ENCODE measurements around the gene ISOC2. TPM values are rescaled to one million over a fixed set of nuclear protein-coding genes. Genes with fewer than 3 reads are reported as not detected.
A peak's percentile ranks its signal among the peaks of the same experiment; 100 is the strongest.

Gene ISOC2
- total and polyA plus RNA-seq, 4 donors: 49.1 to 181 (median 118) TPM

- no peaks in the 10 kb centered on the region for H3K4me1 ChIP-seq (ENCODE audit: control insufficient read depth in 4 of 4, insufficient read depth in 4 of 4, low read length in 3 of 4)
- no peaks in the 10 kb centered on the region for H3K9me3 ChIP-seq (ENCODE audit: control insufficient read depth in 4 of 4, low read length in 3 of 4)
- no peak overlapping the region for H3K4me3 ChIP-seq (ENCODE audit: low read depth in 1 of 3, low read length in 3 of 3)
- no peaks in the 10 kb centered on the region for H3K27me3 ChIP-seq (ENCODE audit: control insufficient read depth in 4 of 4, insufficient read depth in 4 of 4, low read length in 3 of 4)
- H3K9ac ChIP-seq (ENCODE audit: low read depth in 1 of 2, low read length in 2 of 2): no peak overlapping the region
- WGBS: 90% methylated on average over 11 of the region's 11 CpGs
- H3K27ac ChIP-seq (ENCODE audit: low read depth in 1 of 2, low read length in 2 of 2): no peak overlapping the region
- DNase-seq (ENCODE audit: low spot score): no peak
- H3K36me3 ChIP-seq (ENCODE audit: control insufficient read depth in 4 of 4, insufficient read depth in 3 of 4, low read depth in 1 of 4, low read length in 3 of 4): no peaks in the 10 kb centered on the region
- TF ChIP-seq SP1 (IDR thresholded peaks at IDR 0.05) (no peak), CTCF (IDR thresholded peaks at IDR 0.05; ENCODE audit: low read depth, low read length, missing input control) (no peak), RXRA (IDR thresholded peaks at IDR 0.05) (no peak), MAX (IDR thresholded peaks at IDR 0.05) (no peak), TAF1 (conservative IDR thresholded peaks at IDR 0.05) (no peak), FOXA2 (IDR thresholded peaks at IDR 0.05) (no peak), GABPA (IDR thresholded peaks at IDR 0.05 in 1 of 2, conservative IDR thresholded peaks at IDR 0.05 in 1 of 2) (no peak)
- TF ChIP-seq, protein P1, sequence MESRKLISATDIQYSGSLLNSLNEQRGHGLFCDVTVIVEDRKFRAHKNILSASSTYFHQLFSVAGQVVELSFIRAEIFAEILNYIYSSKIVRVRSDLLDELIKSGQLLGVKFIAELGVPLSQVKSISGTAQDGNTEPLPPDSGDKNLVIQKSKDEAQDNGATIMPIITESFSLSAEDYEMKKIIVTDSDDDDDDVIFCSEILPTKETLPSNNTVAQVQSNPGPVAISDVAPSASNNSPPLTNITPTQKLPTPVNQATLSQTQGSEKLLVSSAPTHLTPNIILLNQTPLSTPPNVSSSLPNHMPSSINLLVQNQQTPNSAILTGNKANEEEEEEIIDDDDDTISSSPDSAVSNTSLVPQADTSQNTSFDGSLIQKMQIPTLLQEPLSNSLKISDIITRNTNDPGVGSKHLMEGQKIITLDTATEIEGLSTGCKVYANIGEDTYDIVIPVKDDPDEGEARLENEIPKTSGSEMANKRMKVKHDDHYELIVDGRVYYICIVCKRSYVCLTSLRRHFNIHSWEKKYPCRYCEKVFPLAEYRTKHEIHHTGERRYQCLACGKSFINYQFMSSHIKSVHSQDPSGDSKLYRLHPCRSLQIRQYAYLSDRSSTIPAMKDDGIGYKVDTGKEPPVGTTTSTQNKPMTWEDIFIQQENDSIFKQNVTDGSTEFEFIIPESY (IDR thresholded peaks at IDR 0.05): no peak
Observed at GRCh38 chr19:55495646-55496349, 34.4 kb upstream of the ISOC2 start.

DNA sequence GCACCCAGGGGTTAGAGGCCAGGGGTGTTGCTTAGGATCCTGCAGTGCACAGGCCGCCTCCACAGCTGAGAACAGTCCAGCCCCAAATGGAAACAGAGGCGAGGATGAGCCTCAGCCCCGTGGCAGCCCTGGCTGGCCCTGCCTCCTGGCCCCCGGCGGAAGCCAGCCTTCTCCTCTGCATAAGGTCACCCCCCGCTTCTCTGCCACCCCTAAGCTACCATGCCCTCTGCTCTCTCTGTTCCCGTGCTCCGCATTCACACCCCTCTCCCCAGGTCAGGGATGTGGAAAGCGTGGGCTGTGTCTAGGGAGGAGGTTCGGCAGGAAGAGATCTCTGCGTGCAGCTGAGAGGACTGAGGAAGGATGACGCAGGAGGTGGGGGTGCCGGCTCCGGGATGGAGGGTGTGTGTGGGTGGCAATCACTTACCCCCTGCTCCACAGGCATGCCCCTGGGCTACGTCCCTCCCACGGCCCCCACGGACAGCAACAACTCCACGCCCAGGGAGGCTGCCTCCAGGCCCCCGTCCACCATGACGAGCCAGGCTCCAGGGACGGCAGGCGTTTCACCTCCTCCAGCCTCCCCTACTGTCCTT lies 32.8 kb upstream of the ISOC2 start:
- H3K9ac ChIP-seq (ENCODE audit: low read depth in 1 of 2, low read length in 2 of 2): no peak overlapping the region
- H3K9me3 ChIP-seq (ENCODE audit: control insufficient read depth in 4 of 4, low read length in 3 of 4): no peaks in the 10 kb centered on the region
- no peaks in the 10 kb centered on the region for H3K27me3 ChIP-seq (ENCODE audit: control insufficient read depth in 4 of 4, insufficient read depth in 4 of 4, low read length in 3 of 4)
- 44% methylated on average over 22 of the region's 22 CpGs for WGBS
- DNase-seq (ENCODE audit: low spot score): no peak
- TF ChIP-seq GABPA (IDR thresholded peaks at IDR 0.05 in 1 of 2, conservative IDR thresholded peaks at IDR 0.05 in 1 of 2): no peak
- peak overlapping the region; percentile 56 to 60 for H3K27ac ChIP-seq (ENCODE audit: low read depth in 1 of 2, low read length in 2 of 2)
- H3K4me1 ChIP-seq (ENCODE audit: control insufficient read depth in 4 of 4, insufficient read depth in 4 of 4, low read length in 3 of 4): no peaks in the 10 kb centered on the region
- H3K4me3 ChIP-seq (ENCODE audit: low read depth in 1 of 3, low read length in 3 of 3): peak overlapping the region in 1 of 3 donors; percentile 7
- no peaks in the 10 kb centered on the region for H3K36me3 ChIP-seq (ENCODE audit: control insufficient read depth in 4 of 4, insufficient read depth in 3 of 4, low read depth in 1 of 4, low read length in 3 of 4)

DNA sequence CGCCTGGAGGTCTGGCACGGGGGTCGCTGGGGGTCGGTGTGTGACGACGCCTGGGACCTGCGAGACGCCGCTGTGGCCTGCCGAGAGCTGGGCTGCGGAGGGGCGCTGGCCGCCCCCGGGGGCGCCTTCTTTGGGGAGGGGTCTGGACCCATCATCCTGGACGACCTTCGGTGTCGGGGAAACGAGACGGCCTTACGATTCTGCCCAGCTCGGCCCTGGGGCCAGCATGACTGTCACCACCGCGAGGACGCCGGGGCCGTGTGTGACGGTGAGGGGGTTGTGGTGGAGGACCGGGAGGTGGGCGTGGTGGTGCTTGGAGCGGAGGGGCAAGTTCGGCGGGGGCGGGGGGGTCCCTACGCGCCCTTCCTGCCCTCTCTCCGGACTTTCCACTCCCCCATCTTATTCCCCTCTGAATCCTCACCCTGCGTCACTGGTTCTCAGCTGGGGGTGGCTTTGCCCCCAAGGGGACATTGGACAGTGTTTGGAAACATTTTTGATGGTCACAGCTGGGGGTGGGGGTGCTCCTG lies 32.3 kb upstream of the ISOC2 start:
- no peak overlapping the region for H3K9ac ChIP-seq (ENCODE audit: low read depth in 1 of 2, low read length in 2 of 2)
- TF ChIP-seq, protein P1 (IDR thresholded peaks at IDR 0.05): no peak
- TF ChIP-seq RXRA (IDR thresholded peaks at IDR 0.05) (no peak), TAF1 (conservative IDR thresholded peaks at IDR 0.05) (no peak), MAX (IDR thresholded peaks at IDR 0.05) (no peak), HNF4A (conservative IDR thresholded peaks at IDR 0.05) (no peak), HNF4G (IDR thresholded peaks at IDR 0.05) (no peak), FOXA2 (IDR thresholded peaks at IDR 0.05) (no peak)
- TF ChIP-seq, protein P2, sequence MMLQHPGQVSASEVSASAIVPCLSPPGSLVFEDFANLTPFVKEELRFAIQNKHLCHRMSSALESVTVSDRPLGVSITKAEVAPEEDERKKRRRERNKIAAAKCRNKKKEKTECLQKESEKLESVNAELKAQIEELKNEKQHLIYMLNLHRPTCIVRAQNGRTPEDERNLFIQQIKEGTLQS (IDR thresholded peaks at IDR 0.05): no peak
- TF ChIP-seq, protein P3, sequence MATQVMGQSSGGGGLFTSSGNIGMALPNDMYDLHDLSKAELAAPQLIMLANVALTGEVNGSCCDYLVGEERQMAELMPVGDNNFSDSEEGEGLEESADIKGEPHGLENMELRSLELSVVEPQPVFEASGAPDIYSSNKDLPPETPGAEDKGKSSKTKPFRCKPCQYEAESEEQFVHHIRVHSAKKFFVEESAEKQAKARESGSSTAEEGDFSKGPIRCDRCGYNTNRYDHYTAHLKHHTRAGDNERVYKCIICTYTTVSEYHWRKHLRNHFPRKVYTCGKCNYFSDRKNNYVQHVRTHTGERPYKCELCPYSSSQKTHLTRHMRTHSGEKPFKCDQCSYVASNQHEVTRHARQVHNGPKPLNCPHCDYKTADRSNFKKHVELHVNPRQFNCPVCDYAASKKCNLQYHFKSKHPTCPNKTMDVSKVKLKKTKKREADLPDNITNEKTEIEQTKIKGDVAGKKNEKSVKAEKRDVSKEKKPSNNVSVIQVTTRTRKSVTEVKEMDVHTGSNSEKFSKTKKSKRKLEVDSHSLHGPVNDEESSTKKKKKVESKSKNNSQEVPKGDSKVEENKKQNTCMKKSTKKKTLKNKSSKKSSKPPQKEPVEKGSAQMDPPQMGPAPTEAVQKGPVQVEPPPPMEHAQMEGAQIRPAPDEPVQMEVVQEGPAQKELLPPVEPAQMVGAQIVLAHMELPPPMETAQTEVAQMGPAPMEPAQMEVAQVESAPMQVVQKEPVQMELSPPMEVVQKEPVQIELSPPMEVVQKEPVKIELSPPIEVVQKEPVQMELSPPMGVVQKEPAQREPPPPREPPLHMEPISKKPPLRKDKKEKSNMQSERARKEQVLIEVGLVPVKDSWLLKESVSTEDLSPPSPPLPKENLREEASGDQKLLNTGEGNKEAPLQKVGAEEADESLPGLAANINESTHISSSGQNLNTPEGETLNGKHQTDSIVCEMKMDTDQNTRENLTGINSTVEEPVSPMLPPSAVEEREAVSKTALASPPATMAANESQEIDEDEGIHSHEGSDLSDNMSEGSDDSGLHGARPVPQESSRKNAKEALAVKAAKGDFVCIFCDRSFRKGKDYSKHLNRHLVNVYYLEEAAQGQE (IDR thresholded peaks at IDR 0.05): no peak
- 43% methylated on average over 38 of the region's 38 CpGs for WGBS
- no peak for DNase-seq (ENCODE audit: low spot score)
- no peaks in the 10 kb centered on the region for H3K9me3 ChIP-seq (ENCODE audit: control insufficient read depth in 4 of 4, low read length in 3 of 4)
- no peaks in the 10 kb centered on the region for H3K4me1 ChIP-seq (ENCODE audit: control insufficient read depth in 4 of 4, insufficient read depth in 4 of 4, low read length in 3 of 4)
- no peak overlapping the region for H3K4me3 ChIP-seq (ENCODE audit: low read depth in 1 of 3, low read length in 3 of 3)
- H3K27me3 ChIP-seq (ENCODE audit: control insufficient read depth in 4 of 4, insufficient read depth in 4 of 4, low read length in 3 of 4): no peaks in the 10 kb centered on the region
- no peaks in the 10 kb centered on the region for H3K36me3 ChIP-seq (ENCODE audit: control insufficient read depth in 4 of 4, insufficient read depth in 3 of 4, low read depth in 1 of 4, low read length in 3 of 4)
- peak overlapping the region; percentile 60 to 61 for H3K27ac ChIP-seq (ENCODE audit: low read depth in 1 of 2, low read length in 2 of 2)
